Ovary (tissue), 3 donors: Measurements from ENCODE around the gene SLC15A1.

ENCODE experiments used
- EP300 ChIP-seq: sonication (generic); formaldehyde crosslinking; IDR thresholded peaks from one replicate; pipeline ENCODE4 v1.6.1; 2017; ENCODE audit warnings: antibody characterized with exemption
- POLR2A ChIP-seq: fragments of 450-650 bp; IDR thresholded peaks from one replicate; pipeline ENCODE4 v1.6.1; 2017; ENCODE audit warnings: antibody characterized with exemption, mild to moderate bottlenecking, moderate library complexity
- TF ChIP-seq, protein P1 (sequence below), 3 donors: fragments of 450-650 bp in 2 of 3; fragments of 200-600 bp in 1 of 3; IDR thresholded peaks; one replicate each; pipeline versions ENCODE4 v1.5.1 to v1.8.0; 2016 to 2022; ENCODE audit warnings: antibody characterized with exemption in 3 of 3, mild to moderate bottlenecking in 1 of 3
- donor health status: DM: no; HTN: no; CAD: no.

DNA sequence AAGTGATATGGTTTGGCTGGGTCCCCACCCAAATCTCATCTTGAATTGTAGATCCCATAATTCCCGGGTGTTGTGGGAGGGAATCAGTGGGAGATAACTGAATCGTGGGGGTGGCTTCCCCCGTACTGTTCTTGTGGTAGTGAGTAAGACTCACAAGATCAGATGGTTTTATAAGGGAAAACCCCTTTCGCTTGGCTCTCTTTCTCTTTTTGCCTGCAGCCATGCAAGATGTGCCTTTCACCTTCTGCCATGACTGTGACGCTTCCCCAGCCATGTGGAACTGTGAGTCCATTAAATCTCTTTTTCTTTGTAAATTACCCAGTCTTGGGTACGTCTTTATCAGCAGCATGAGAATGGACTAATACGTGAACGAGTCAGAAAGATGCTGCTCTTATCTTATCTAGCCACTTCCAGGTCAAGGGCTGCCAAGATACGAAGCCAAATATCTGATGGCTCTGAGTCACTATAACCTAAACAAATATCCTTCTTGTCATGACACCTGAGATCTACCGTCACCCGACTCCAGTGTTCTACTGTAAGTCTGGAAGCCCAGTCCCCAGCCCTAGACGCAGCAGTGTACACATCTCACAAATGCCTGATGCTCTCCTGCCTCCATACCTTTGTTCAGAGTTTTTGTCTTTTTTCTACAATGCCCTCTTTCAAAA is 45.9 kb downstream of the SLC15A1 start:
- TF ChIP-seq, protein P1, sequence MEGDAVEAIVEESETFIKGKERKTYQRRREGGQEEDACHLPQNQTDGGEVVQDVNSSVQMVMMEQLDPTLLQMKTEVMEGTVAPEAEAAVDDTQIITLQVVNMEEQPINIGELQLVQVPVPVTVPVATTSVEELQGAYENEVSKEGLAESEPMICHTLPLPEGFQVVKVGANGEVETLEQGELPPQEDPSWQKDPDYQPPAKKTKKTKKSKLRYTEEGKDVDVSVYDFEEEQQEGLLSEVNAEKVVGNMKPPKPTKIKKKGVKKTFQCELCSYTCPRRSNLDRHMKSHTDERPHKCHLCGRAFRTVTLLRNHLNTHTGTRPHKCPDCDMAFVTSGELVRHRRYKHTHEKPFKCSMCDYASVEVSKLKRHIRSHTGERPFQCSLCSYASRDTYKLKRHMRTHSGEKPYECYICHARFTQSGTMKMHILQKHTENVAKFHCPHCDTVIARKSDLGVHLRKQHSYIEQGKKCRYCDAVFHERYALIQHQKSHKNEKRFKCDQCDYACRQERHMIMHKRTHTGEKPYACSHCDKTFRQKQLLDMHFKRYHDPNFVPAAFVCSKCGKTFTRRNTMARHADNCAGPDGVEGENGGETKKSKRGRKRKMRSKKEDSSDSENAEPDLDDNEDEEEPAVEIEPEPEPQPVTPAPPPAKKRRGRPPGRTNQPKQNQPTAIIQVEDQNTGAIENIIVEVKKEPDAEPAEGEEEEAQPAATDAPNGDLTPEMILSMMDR (IDR thresholded peaks at IDR 0.05), result no peak
- TF ChIP-seq EP300 (no peak), POLR2A (no peak)
